Coronary artery (tissue), 2 donors: Measurements from ENCODE around the gene STAC.
"Not testable (repeated sequence)": the region's sequence is repeated elsewhere in the genome, so short reads cannot be mapped to it uniquely, and the experiment has no call there.

Experiments used
- DNase-seq: peaks from one replicate; pipeline ENCODE4 v3.0.0-alpha.2; 2017; ENCODE audit warnings: low spot score
- H3K27ac ChIP-seq, 2 donors: fragments of 200-600 bp; sonication (generic); one replicate each; pipeline ENCODE4 v1.5.1; 2016 to 2019
- H3K4me3 ChIP-seq: fragments of 200-600 bp; sonication (generic); 2 replicates; pipeline ENCODE4 v1.5.1; 2016; ENCODE audit warnings: mild to moderate bottlenecking, moderate library complexity
- CTCF ChIP-seq: fragments of 200-600 bp; sonication (generic); IDR thresholded peaks from one replicate; pipeline ENCODE4 v1.5.1; 2019; ENCODE audit warnings: antibody characterized with exemption

The STAC gene

GRCh38 chr3:36455406-36455805, 75.1 kb downstream of the STAC start:
- H3K4me3 ChIP-seq: no peak overlapping the region
- no peak for DNase-seq
- TF ChIP-seq CTCF: no peak
- H3K27ac ChIP-seq: no peak overlapping the region

GRCh38 chr3:36456784-36457183, 76.5 kb downstream of the STAC start:
- Histone ChIP-seq H3K27ac (no peak overlapping the region), H3K4me3 (no peak overlapping the region)
- no peak for DNase-seq
- no peak for TF ChIP-seq CTCF

- no peak for TF ChIP-seq CTCF
- no peak for DNase-seq
- peak overlapping the region in 1 of 2 donors; percentile 15 for H3K27ac ChIP-seq
- no peak overlapping the region for H3K4me3 ChIP-seq
These were observed 77.4 kb downstream of the STAC start for GRCh38 chr3:36457667-36458066.

GRCh38 chr3:36459177-36459576, 78.9 kb downstream of the STAC start:
- no peak for DNase-seq
- no peak for TF ChIP-seq CTCF

GRCh38 chr3:36461597-36461996, 81.3 kb downstream of the STAC start:
- TF ChIP-seq CTCF: no peak
- no peak for DNase-seq

More at GRCh38 chr3:36459177-36459576, 78.9 kb downstream of the STAC start:
- Histone ChIP-seq H3K27ac (no peak overlapping the region), H3K4me3 (no peak overlapping the region)

GRCh38 chr3:36472045-36472444, 91.7 kb downstream of the STAC start:
- not testable (repeated sequence) for H3K27ac ChIP-seq, H3K4me3 ChIP-seq, DNase-seq

More at GRCh38 chr3:36461597-36461996, 81.3 kb downstream of the STAC start:
- H3K27ac ChIP-seq: no peak overlapping the region
- H3K4me3 ChIP-seq: no peak overlapping the region

- DNase-seq: no peak
- TF ChIP-seq CTCF: no peak
- H3K4me3 ChIP-seq: no peak overlapping the region
- no peak overlapping the region for H3K27ac ChIP-seq
These were observed 95.3 kb downstream of the STAC start for GRCh38 chr3:36475558-36475957.
